HepG2 (cell line): ENCODE data around the gene PBX2. TPM values are rescaled to one million over a fixed set of nuclear protein-coding genes. Genes with fewer than 3 reads are reported as not detected.

Experiments used
- ATAC-seq: fragments of 200-7000 bp; cut with Tn5 transposase; 3 replicates; pipeline ENCODE4 v1.9.1; 2020; ENCODE audit warnings: mild to moderate bottlenecking, moderate library complexity
- BruUV-seq: library from RNA; stranded (reverse); fragments of 400-500 nt; replicated peaks from 2 replicates; lab custom pipeline; 2021; lab: Mats Ljungman, UMichigan
- CTCF ChIA-PET: fragments of 300-600 bp; formaldehyde crosslinking; extraction: SDS; loops from one replicate; lab custom pipeline; 2021; ENCODE audit warnings: low total read pairs, inconsistent platforms, low intra/inter-chr PET ratio; lab: Yijun Ruan, JAX
- POLR2A ChIA-PET: fragments of 350-600 bp; sonication (Branson Sonifier 250); formaldehyde crosslinking; loops from one replicate; lab custom pipeline; 2020; ENCODE audit warnings: antibody characterized with exemption, inconsistent platforms; lab: Yijun Ruan, JAX
- DNase-seq: peaks from one replicate; pipeline ENCODE4 v3.0.0-alpha.2; 2015; ENCODE audit warnings: low spot score
- FAIRE-seq: peaks from 3 replicates; lab custom pipeline; 2011; peaks lifted over from hg19 to GRCh38; lab: Jason Lieb, UNC
- H2AFZ ChIP-seq: one replicate; pipeline ENCODE4 v1.6.1; 2011; ENCODE audit warnings: low read length, inconsistent platforms
- H3K27ac ChIP-seq: fragments of 300-600 bp; 3 replicates; pipeline ENCODE4 v1.8.0; 2011; ENCODE audit warnings: mixed run types, mild to moderate bottlenecking, mixed read lengths, low read length, inconsistent platforms; ENCODE audit not compliant: insufficient read depth; ENCODE audit errors: extremely low read length
- H3K27me3 ChIP-seq, 2 experiments: fragments of 200-600 bp in 1 of 2; 2 replicates in 1 of 2; 3 replicates in 1 of 2; pipeline versions ENCODE4 v1.6.0 to v1.8.0; 2011; ENCODE audit warnings: low read length in 2 of 2, mild to moderate bottlenecking in 2 of 2, moderate library complexity in 2 of 2, inconsistent platforms in 1 of 2; ENCODE audit not compliant: insufficient read depth in 2 of 2, control insufficient read depth in 1 of 2
- H3K36me3 ChIP-seq, 2 experiments: fragments of 200-600 bp in 1 of 2; replicated peaks in 1 of 2; 2 replicates in 1 of 2; 3 replicates in 1 of 2; pipeline versions ENCODE4 v1.5.1 to v1.8.0; 2011; ENCODE audit warnings: low read length in 2 of 2, inconsistent platforms in 1 of 2; ENCODE audit not compliant: insufficient read depth in 2 of 2, control insufficient read depth in 1 of 2
- H3K4me1 ChIP-seq: 2 replicates; pipeline ENCODE4 v1.5.1; 2012; ENCODE audit warnings: low read length, inconsistent platforms; ENCODE audit not compliant: insufficient read depth
- H3K4me2 ChIP-seq: 2 replicates; pipeline ENCODE4 v1.6.0; 2011; ENCODE audit warnings: low read depth, low read length, inconsistent platforms
- H3K4me3 ChIP-seq, 3 experiments: fragments of 200-600 bp in 1 of 3; sonication (generic), shearing (Covaris generic) in 1 of 3; replicated peaks in 1 of 3; 2 replicates each; pipeline ENCODE4 v1.5.1; 2011 to 2016; ENCODE audit warnings: low read length in 3 of 3, inconsistent platforms in 2 of 3, low read depth in 2 of 3, mild to moderate bottlenecking in 2 of 3, control low read depth in 1 of 3, mixed read lengths in 1 of 3; ENCODE audit not compliant: insufficient read depth in 1 of 3
- H3K79me2 ChIP-seq: one replicate; pipeline ENCODE4 v1.6.1; 2011; ENCODE audit warnings: low read length, inconsistent platforms; ENCODE audit not compliant: insufficient read depth
- H3K9ac ChIP-seq: 2 replicates; pipeline ENCODE4 v1.6.0; 2011; ENCODE audit warnings: mild to moderate bottlenecking, low read depth, low read length, inconsistent platforms; ENCODE audit not compliant: insufficient read depth
- H3K9me3 ChIP-seq: 2 replicates; pipeline ENCODE4 v1.5.1; 2012; ENCODE audit warnings: mild to moderate bottlenecking, low read length
- H4K20me1 ChIP-seq: 2 replicates; pipeline ENCODE4 v1.6.0; 2011; ENCODE audit warnings: inconsistent platforms, mild to moderate bottlenecking, low read length, moderate library complexity; ENCODE audit not compliant: insufficient read depth
- AGO1 ChIP-seq: fragments of 200-400 bp; formaldehyde crosslinking; IDR thresholded peaks from 2 replicates; pipeline ENCODE4 v1.6.1; 2017; ENCODE audit warnings: mild to moderate bottlenecking, low read depth, low read length, moderate library complexity; ENCODE audit not compliant: poor library complexity, severe bottlenecking
- CREB3 ChIP-seq: sonication (generic); formaldehyde crosslinking; IDR thresholded peaks from 2 replicates; pipeline ENCODE4 v1.5.0; 2020; ENCODE audit warnings: missing genetic modification reagents
- DMAP1 ChIP-seq: IDR thresholded peaks from 2 replicates; pipeline ENCODE4 v1.6.1; 2016
- HMGA1 ChIP-seq: sonication (generic); formaldehyde crosslinking; conservative IDR thresholded peaks from 2 replicates; pipeline ENCODE4 v1.4.0; 2020; ENCODE audit warnings: missing genetic modification reagents
- MIER3 ChIP-seq: IDR thresholded peaks from 2 replicates; pipeline ENCODE4 v1.6.1; 2016; ENCODE audit warnings: missing compliant biosample characterization, borderline replicate concordance
- NAIF1 ChIP-seq: sonication (generic); formaldehyde crosslinking; IDR thresholded peaks from 2 replicates; pipeline ENCODE4 v1.5.0; 2020; ENCODE audit warnings: mild to moderate bottlenecking, missing genetic modification reagents, borderline replicate concordance
- PHF21A ChIP-seq: sonication (generic); formaldehyde crosslinking; IDR thresholded peaks from 2 replicates; pipeline ENCODE4 v1.5.0; 2020; ENCODE audit warnings: mild to moderate bottlenecking, missing genetic modification reagents
- RFX5 ChIP-seq: IDR thresholded peaks from 2 replicates; pipeline ENCODE4 v1.6.1; 2011; ENCODE audit warnings: low read depth, low read length, improper control_type of control experiment
- ZNF558 ChIP-seq: sonication (generic); formaldehyde crosslinking; IDR thresholded peaks from 2 replicates; pipeline ENCODE4 v1.9.0; 2022; ENCODE audit warnings: mild to moderate bottlenecking, missing genetic modification reagents, borderline replicate concordance
- WGBS: methylation state at CpG from one replicate; pipeline ENCODE4 v1.1.6; 2017; ENCODE audit warnings: low lambda C conversion rate; 5-methylcytosine and 5-hydroxymethylcytosine counted together
- in situ Hi-C: cut with HindIII; loops from 2 replicates; pipeline ENCODE4 v1.10.0; 2017; ENCODE audit warnings: low pct_unique_long_range_greater_than_20kb; ENCODE audit not compliant: extremely low pct_ligation_motif_present
- intact Hi-C: fragments of 100-400 bp; cut with micrococcal nuclease; formaldehyde crosslinking; loops from one replicate; pipeline ENCODE4 v1.10.0; 2022; ENCODE audit not compliant: unreplicated experiment
- polyA plus RNA-seq, 8 experiments: library from polyadenylated mRNA; depleted of rRNA in 3 of 8; stranded (reverse) in 7 of 8; unstranded in 1 of 8; fragments of >200 nt; fragmentation: Illumina TruSeq in 4 of 8; extraction: Trizol in 4 of 8; gene quantifications; 2 replicates each; pipeline versions ENCODE4 v1.2.1 to v1.2.3, GENCODE V29; 2011 to 2016; ENCODE audit warnings: low read depth in 4 of 8, missing spikeins in 1 of 8, mixed read lengths in 1 of 8; ENCODE audit not compliant: insufficient read depth in 1 of 8
- total RNA-seq, 5 experiments: library from RNA; depleted of rRNA; stranded (reverse); fragments of >200 nt; fragmentation: Illumina TruSeq; extraction: Trizol; gene quantifications; 2 replicates each; pipeline ENCODE4 v1.2.3, GENCODE V29; 2016; ENCODE audit warnings: low read depth in 1 of 5
- TF ChIP-seq, protein P1 (sequence below): sonication (generic); formaldehyde crosslinking; IDR thresholded peaks from 2 replicates; pipeline ENCODE4 v1.4.0; 2020; ENCODE audit warnings: mild to moderate bottlenecking, missing genetic modification reagents, borderline replicate concordance
- TF ChIP-seq, protein P2 (sequence below): sonication (generic); formaldehyde crosslinking; IDR thresholded peaks from 2 replicates; pipeline ENCODE4 v1.5.1; 2020; ENCODE audit warnings: mild to moderate bottlenecking, missing genetic modification reagents, borderline replicate concordance

Gene PBX2
- total and polyA plus RNA-seq, 2 of the 13 experiments (the other 11 are each of a cell fraction or from before 2014, with no cell fraction given), result 42.3 to 77.8 TPM

GRCh38 chr6:32213649-32214048 lies 23.6 kb upstream of the PBX2 start:
- no peak overlapping the region for H3K4me2 ChIP-seq
- no peaks in the 10 kb centered on the region for H3K79me2 ChIP-seq
- H4K20me1 ChIP-seq, result no peaks in the 10 kb centered on the region
- no peak overlapping the region for H3K4me3 ChIP-seq
- ChIA-PET CTCF (no interaction called here), POLR2A (no interaction called here)
- H3K4me1 ChIP-seq, result peaks cover 24% of the 10 kb centered on the region
- FAIRE-seq (no peak), DNase-seq (no peak), ATAC-seq (no peak)
- intact Hi-C loops, result no loop called here
- H3K36me3 ChIP-seq, result no peaks in the 10 kb centered on the region
- BruUV-seq, result no TSS peak
- H2AFZ ChIP-seq, result no peak overlapping the region
- TF ChIP-seq RFX5 (no peak), CREB3 (CRISPR knock-in tag) (no peak), ZNF558 (no peak), NAIF1 (CRISPR knock-in tag) (no peak), DMAP1 (CRISPR knock-in tag) (no peak), PHF21A (CRISPR knock-in tag) (no peak), AGO1 (no peak), MIER3 (CRISPR knock-in tag) (no peak), HMGA1 (CRISPR knock-in tag) (no peak)
- TF ChIP-seq, protein P1, sequence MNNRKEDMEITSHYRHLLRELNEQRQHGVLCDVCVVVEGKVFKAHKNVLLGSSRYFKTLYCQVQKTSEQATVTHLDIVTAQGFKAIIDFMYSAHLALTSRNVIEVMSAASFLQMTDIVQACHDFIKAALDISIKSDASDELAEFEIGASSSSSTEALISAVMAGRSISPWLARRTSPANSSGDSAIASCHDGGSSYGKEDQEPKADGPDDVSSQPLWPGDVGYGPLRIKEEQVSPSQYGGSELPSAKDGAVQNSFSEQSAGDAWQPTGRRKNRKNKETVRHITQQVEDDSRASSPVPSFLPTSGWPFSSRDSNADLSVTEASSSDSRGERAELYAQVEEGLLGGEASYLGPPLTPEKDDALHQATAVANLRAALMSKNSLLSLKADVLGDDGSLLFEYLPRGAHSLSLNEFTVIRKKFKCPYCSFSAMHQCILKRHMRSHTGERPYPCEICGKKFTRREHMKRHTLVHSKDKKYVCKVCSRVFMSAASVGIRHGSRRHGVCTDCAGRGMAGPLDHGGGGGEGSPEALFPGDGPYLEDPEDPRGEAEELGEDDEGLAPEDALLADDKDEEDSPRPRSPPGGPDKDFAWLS (CRISPR knock-in tag), result no peak
- TF ChIP-seq, protein P2, sequence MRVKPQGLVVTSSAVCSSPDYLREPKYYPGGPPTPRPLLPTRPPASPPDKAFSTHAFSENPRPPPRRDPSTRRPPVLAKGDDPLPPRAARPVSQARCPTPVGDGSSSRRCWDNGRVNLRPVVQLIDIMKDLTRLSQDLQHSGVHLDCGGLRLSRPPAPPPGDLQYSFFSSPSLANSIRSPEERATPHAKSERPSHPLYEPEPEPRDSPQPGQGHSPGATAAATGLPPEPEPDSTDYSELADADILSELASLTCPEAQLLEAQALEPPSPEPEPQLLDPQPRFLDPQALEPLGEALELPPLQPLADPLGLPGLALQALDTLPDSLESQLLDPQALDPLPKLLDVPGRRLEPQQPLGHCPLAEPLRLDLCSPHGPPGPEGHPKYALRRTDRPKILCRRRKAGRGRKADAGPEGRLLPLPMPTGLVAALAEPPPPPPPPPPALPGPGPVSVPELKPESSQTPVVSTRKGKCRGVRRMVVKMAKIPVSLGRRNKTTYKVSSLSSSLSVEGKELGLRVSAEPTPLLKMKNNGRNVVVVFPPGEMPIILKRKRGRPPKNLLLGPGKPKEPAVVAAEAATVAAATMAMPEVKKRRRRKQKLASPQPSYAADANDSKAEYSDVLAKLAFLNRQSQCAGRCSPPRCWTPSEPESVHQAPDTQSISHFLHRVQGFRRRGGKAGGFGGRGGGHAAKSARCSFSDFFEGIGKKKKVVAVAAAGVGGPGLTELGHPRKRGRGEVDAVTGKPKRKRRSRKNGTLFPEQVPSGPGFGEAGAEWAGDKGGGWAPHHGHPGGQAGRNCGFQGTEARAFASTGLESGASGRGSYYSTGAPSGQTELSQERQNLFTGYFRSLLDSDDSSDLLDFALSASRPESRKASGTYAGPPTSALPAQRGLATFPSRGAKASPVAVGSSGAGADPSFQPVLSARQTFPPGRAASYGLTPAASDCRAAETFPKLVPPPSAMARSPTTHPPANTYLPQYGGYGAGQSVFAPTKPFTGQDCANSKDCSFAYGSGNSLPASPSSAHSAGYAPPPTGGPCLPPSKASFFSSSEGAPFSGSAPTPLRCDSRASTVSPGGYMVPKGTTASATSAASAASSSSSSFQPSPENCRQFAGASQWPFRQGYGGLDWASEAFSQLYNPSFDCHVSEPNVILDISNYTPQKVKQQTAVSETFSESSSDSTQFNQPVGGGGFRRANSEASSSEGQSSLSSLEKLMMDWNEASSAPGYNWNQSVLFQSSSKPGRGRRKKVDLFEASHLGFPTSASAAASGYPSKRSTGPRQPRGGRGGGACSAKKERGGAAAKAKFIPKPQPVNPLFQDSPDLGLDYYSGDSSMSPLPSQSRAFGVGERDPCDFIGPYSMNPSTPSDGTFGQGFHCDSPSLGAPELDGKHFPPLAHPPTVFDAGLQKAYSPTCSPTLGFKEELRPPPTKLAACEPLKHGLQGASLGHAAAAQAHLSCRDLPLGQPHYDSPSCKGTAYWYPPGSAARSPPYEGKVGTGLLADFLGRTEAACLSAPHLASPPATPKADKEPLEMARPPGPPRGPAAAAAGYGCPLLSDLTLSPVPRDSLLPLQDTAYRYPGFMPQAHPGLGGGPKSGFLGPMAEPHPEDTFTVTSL, result no peak
- H3K27ac ChIP-seq, result no peak overlapping the region
- 26% methylated on average over 6 of the region's 6 CpGs for WGBS
- in situ Hi-C loops, result no loop called here
- H3K9ac ChIP-seq, result no peak overlapping the region
- H3K27me3 ChIP-seq, result peaks cover 10 to 37% of the 10 kb centered on the region in 2 experiments; a peak in 4 of 5 replicates
- no peaks in the 10 kb centered on the region for H3K9me3 ChIP-seq
